ENCODE measurements around the gene CCDC27. TPM values are rescaled to one million over a fixed set of nuclear protein-coding genes. Genes with fewer than 3 reads are reported as not detected.
A peak's percentile ranks its signal among the peaks of the same experiment; 100 is the strongest.

Gene CCDC27
- total and polyA plus RNA-seq, 2 of the 13 experiments (the other 11 are each of a cell fraction or from before 2014, with no cell fraction given), result not detected

GRCh38 chr1:3717715-3718601, 34.3 kb upstream of the CCDC27 start (continued):
- TF ChIP-seq MEIS1 (CRISPR knock-in tag; IDR thresholded peaks at IDR 0.05; ENCODE audit: borderline replicate concordance) (no peak), ZFP36L2 (CRISPR knock-in tag; IDR thresholded peaks at IDR 0.05) (no peak), ZNF333 (CRISPR knock-in tag; IDR thresholded peaks at IDR 0.05; ENCODE audit: borderline replicate concordance) (peak; percentile 47; the same call in 1 of the 2 replicates), ZNF317 (CRISPR knock-in tag; IDR thresholded peaks at IDR 0.05) (no peak), IKZF4 (CRISPR knock-in tag; IDR thresholded peaks at IDR 0.05; ENCODE audit: borderline replicate concordance, low read depth, not compliant biosample characterization) (no peak), SIN3B (IDR thresholded peaks at IDR 0.05; ENCODE audit: low read length) (no peak), ZNF557 (CRISPR knock-in tag; IDR thresholded peaks at IDR 0.05) (no peak), HOXA3 (CRISPR knock-in tag; IDR thresholded peaks at IDR 0.05) (no peak), LCORL (IDR thresholded peaks at IDR 0.05) (no peak), LCORL (CRISPR knock-in tag; IDR thresholded peaks at IDR 0.05) (no peak), ISX (CRISPR knock-in tag; conservative IDR thresholded peaks at IDR 0.05) (no peak), ZBTB37 (CRISPR knock-in tag; IDR thresholded peaks at IDR 0.05) (no peak), ZNF501 (CRISPR knock-in tag; IDR thresholded peaks at IDR 0.05) (0 out of 2 replicates have a peak, but pooled peaks have one; percentile 28), TFDP1 (CRISPR knock-in tag; IDR thresholded peaks at IDR 0.05; ENCODE audit: borderline replicate concordance) (no peak), TMF1 (CRISPR knock-in tag; IDR thresholded peaks at IDR 0.05; ENCODE audit: low read depth) (0 out of 2 replicates have a peak, but pooled peaks have one; percentile 34), ZNF263 (CRISPR knock-in tag; IDR thresholded peaks at IDR 0.05) (peak; percentile 97), HNF4G (IDR thresholded peaks at IDR 0.05; ENCODE audit: borderline replicate concordance, low read depth, low read length) (no peak), HNF4G (CRISPR knock-in tag; IDR thresholded peaks at IDR 0.05; ENCODE audit: borderline replicate concordance, low read depth) (no peak), SMC3 (IDR thresholded peaks at IDR 0.05; ENCODE audit: low read length) (no peak), ZSCAN25 (CRISPR knock-in tag; IDR thresholded peaks at IDR 0.05) (0 out of 2 replicates have a peak, but pooled peaks have one; percentile 14), ZFP36L1 (CRISPR knock-in tag; IDR thresholded peaks at IDR 0.05) (no peak), KDM5B (CRISPR knock-in tag; IDR thresholded peaks at IDR 0.05; ENCODE audit: borderline replicate concordance) (peak; percentile 68; the same call in 1 of the 2 replicates)
- TF ChIP-seq, protein P1, sequence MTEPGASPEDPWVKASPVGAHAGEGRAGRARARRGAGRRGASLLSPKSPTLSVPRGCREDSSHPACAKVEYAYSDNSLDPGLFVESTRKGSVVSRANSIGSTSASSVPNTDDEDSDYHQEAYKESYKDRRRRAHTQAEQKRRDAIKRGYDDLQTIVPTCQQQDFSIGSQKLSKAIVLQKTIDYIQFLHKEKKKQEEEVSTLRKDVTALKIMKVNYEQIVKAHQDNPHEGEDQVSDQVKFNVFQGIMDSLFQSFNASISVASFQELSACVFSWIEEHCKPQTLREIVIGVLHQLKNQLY (CRISPR knock-in tag; IDR thresholded peaks at IDR 0.05), result no peak
- TF ChIP-seq, protein P2, sequence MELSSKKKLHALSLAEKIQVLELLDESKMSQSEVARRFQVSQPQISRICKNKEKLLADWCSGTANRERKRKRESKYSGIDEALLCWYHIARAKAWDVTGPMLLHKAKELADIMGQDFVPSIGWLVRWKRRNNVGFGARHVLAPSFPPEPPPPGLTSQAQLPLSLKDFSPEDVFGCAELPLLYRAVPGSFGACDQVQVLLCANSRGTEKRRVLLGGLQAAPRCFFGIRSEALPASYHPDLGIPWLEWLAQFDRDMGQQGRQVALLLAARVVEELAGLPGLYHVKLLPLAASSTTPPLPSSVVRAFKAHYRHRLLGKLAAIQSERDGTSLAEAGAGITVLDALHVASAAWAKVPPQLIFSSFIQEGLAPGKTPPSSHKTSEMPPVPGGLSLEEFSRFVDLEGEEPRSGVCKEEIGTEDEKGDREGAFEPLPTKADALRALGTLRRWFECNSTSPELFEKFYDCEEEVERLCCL (CRISPR knock-in tag; IDR thresholded peaks at IDR 0.05; ENCODE audit: borderline replicate concordance), result no peak
- TF ChIP-seq, protein P3, sequence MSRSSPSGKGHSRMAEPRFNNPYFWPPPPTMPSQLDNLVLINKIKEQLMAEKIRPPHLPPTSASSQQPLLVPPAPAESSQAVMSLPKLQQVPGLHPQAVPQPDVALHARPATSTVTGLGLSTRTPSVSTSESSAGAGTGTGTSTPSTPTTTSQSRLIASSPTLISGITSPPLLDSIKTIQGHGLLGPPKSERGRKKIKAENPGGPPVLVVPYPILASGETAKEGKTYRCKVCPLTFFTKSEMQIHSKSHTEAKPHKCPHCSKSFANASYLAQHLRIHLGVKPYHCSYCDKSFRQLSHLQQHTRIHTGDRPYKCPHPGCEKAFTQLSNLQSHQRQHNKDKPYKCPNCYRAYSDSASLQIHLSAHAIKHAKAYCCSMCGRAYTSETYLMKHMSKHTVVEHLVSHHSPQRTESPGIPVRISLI (CRISPR knock-in tag; IDR thresholded peaks at IDR 0.05; ENCODE audit: borderline replicate concordance), result no peak
